ENCODE results near the gene LRMDA.
A peak's percentile ranks its signal among the peaks of the same experiment; 100 is the strongest.

LRMDA gene

GRCh38 chr10:75616076-75616475 lies 184.7 kb downstream of the LRMDA start:
- H3K27ac ChIP-seq (ENCODE audit: extremely low read depth, low read depth, low read length): no peak overlapping the region
- peaks cover 16% of the 10 kb centered on the region for H3K4me1 ChIP-seq (ENCODE audit: control insufficient read depth, insufficient read depth, low read length)
- no peak for TF ChIP-seq ZNF211 (tag by site-specific recombination; IDR thresholded peaks at IDR 0.05; ENCODE audit: low read depth)
- TF ChIP-seq ZNF169 (tag by site-specific recombination; IDR thresholded peaks at IDR 0.05): peak; percentile 89
- TF ChIP-seq, protein P1, sequence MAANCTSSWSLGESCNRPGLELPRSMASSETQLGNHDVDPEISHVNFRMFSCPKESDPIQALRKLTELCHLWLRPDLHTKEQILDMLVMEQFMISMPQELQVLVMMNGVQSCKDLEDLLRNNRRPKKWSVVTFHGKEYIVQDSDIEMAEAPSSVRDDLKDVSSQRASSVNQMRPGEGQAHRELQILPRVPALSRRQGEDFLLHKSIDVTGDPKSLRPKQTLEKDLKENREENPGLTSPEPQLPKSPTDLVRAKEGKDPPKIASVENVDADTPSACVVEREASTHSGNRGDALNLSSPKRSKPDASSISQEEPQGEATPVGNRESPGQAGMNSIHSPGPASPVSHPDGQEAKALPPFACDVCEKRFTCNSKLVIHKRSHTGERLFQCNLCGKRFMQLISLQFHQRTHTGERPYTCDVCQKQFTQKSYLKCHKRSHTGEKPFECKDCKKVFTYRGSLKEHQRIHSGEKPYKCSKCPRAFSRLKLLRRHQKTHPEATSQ (tag by site-specific recombination; IDR thresholded peaks at IDR 0.05): no peak
- TF ChIP-seq OSR2 (tag by site-specific recombination; IDR thresholded peaks at IDR 0.05): peak; percentile 95
- TF ChIP-seq PATZ1 (tag by site-specific recombination; IDR thresholded peaks at IDR 0.05): no peak
- H3K4me3 ChIP-seq (ENCODE audit: low read depth, low read length): no peak overlapping the region
- ChIA-PET CTCF (interaction anchor here (0.5 kb wide), 1 partner anchor 1068 kb away, joined by 3 read pairs; no protein-coding TSS in a partner anchor), POLR2A (no interaction called here)
- H3K9me3 ChIP-seq (ENCODE audit: control insufficient read depth, insufficient read depth, low read depth, low read length): no peaks in the 10 kb centered on the region
- no peaks in the 10 kb centered on the region for H3K36me3 ChIP-seq (ENCODE audit: control insufficient read depth in 2 of 2, insufficient read depth in 1 of 2, low read length in 2 of 2)

- no peaks in the 10 kb centered on the region for H3K9me3 ChIP-seq (ENCODE audit: control insufficient read depth, insufficient read depth, low read depth, low read length)
- ChIA-PET POLR2A (no interaction called here), CTCF (no interaction called here)
- no peak overlapping the region for H3K4me3 ChIP-seq (ENCODE audit: low read depth, low read length)
- H3K4me1 ChIP-seq (ENCODE audit: control insufficient read depth, insufficient read depth, low read length): peaks cover 16% of the 10 kb centered on the region
- H3K36me3 ChIP-seq (ENCODE audit: control insufficient read depth in 2 of 2, insufficient read depth in 1 of 2, low read length in 2 of 2): no peaks in the 10 kb centered on the region
- no peak overlapping the region for H3K27ac ChIP-seq (ENCODE audit: extremely low read depth, low read depth, low read length)
- TF ChIP-seq ZNF624 (tag by site-specific recombination; IDR thresholded peaks at IDR 0.05): no peak
- 0 out of 2 replicates have a peak, but pooled peaks have one; percentile 10 for TF ChIP-seq ZBTB8A (tag by site-specific recombination; IDR thresholded peaks at IDR 0.05)
These were observed 185.6 kb downstream of the LRMDA start for GRCh38 chr10:75616874-75617478.

DNA sequence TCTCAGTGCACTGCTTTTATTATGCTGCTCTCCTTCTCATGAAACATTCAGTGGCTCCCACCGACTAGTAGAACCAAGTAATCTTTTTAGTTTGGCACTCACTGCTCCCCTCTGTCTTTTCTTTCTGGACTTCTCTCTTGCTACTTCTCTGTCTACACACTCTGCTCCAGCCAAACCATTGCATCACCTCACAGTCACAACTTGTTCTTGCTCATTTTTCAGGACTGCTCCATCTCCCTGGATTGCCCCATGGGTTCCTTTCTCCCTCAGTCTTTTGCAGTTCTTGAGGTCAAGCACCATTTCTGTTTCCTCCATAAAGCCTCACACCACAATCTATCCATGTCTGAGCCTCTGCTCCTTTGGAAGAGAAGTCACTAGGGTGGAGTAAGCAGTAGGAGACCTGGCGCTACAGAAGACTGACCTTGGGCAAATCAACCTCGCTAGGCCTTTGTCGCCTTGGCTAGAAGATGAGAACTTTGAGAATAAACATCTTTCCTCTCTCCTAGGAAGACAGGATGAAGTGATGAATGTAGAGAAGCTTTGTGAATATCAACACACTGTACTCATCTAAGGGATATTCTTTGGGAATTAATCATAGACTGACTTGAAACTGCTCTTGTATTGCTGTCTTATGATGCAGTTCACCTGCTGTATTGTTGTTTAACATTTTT lies 186.2 kb downstream of the LRMDA start:
- Histone ChIP-seq H3K36me3 (ENCODE audit: control insufficient read depth in 2 of 2, insufficient read depth in 1 of 2, low read length in 2 of 2) (no peaks in the 10 kb centered on the region), H3K27ac (ENCODE audit: extremely low read depth, low read depth, low read length) (no peak overlapping the region), H3K9me3 (ENCODE audit: control insufficient read depth, insufficient read depth, low read depth, low read length) (no peaks in the 10 kb centered on the region), H3K4me1 (ENCODE audit: control insufficient read depth, insufficient read depth, low read length) (peaks cover 17% of the 10 kb centered on the region), H3K4me3 (ENCODE audit: low read depth, low read length) (no peak overlapping the region)
- TF ChIP-seq FEZF1 (tag by site-specific recombination; IDR thresholded peaks at IDR 0.05) (peak; percentile 99), ZBTB8A (tag by site-specific recombination; IDR thresholded peaks at IDR 0.05) (0 out of 2 replicates have a peak, but pooled peaks have one; percentile 1), ZNF660 (tag by site-specific recombination; IDR thresholded peaks at IDR 0.05) (no peak), ZNF16 (tag by site-specific recombination; IDR thresholded peaks at IDR 0.05; ENCODE audit: low read depth) (peak; percentile 82), PRDM10 (tag by site-specific recombination; IDR thresholded peaks at IDR 0.05) (peak; percentile 52), OVOL3 (tag by site-specific recombination; IDR thresholded peaks at IDR 0.05) (no peak), ZNF830 (tag by site-specific recombination; IDR thresholded peaks at IDR 0.05; ENCODE audit: low read depth) (no peak)
- ChIA-PET CTCF (no interaction called here), POLR2A (no interaction called here)
